CD14-positive monocyte (primary cell): Measurements from ENCODE around the gene PAQR6. TPM values are rescaled to one million over a fixed set of nuclear protein-coding genes. Genes with fewer than 3 reads are reported as not detected.

Experiments used
- DNase-seq, 3 donors: peaks; one replicate each; pipeline ENCODE4 v3.0.0-alpha.2; 2011 to 2022
- H2AFZ ChIP-seq: 2 replicates; pipeline ENCODE4 v1.6.0; 2012; ENCODE audit warnings: mild to moderate bottlenecking, low read depth, low read length, inconsistent platforms; ENCODE audit not compliant: insufficient read depth, poor library complexity, severe bottlenecking
- H3K27ac ChIP-seq, 2 donors: 1 replicate in 1 of 2; 2 replicates in 1 of 2; pipeline ENCODE4 v1.5.1; 2012 to 2013; ENCODE audit warnings: low read length in 2 of 2, control low read depth in 1 of 2, inconsistent platforms in 1 of 2, low read depth in 1 of 2, mild to moderate bottlenecking in 1 of 2
- H3K27me3 ChIP-seq, 2 donors: one replicate each; pipeline versions ENCODE4 v1.6.0 to v1.6.1; 2011 to 2013; ENCODE audit warnings: low read length in 2 of 2; ENCODE audit not compliant: control insufficient read depth in 2 of 2, insufficient read depth in 2 of 2
- H3K36me3 ChIP-seq, 2 donors: replicated peaks in 1 of 2; 1 replicate in 1 of 2; 2 replicates in 1 of 2; pipeline versions ENCODE4 v1.5.1 to v1.6.1; 2012 to 2013; ENCODE audit warnings: low read length in 2 of 2, control low read depth in 1 of 2, inconsistent platforms in 1 of 2, mild to moderate bottlenecking in 1 of 2; ENCODE audit not compliant: insufficient read depth in 2 of 2, control insufficient read depth in 1 of 2
- H3K4me1 ChIP-seq, 2 donors: 1 replicate in 1 of 2; 2 replicates in 1 of 2; pipeline versions ENCODE4 v1.5.1 to v1.6.1; 2012 to 2013; ENCODE audit warnings: low read length in 2 of 2, control low read depth in 1 of 2, inconsistent platforms in 1 of 2, mild to moderate bottlenecking in 1 of 2, moderate library complexity in 1 of 2; ENCODE audit not compliant: insufficient read depth in 2 of 2, control insufficient read depth in 1 of 2
- H3K4me2 ChIP-seq: replicated peaks from 2 replicates; pipeline ENCODE3; 2012; ENCODE audit warnings: low read length, moderate library complexity, mild to moderate bottlenecking; ENCODE audit not compliant: poor library complexity, severe bottlenecking; ENCODE audit errors: extremely low read depth
- H3K4me3 ChIP-seq, 3 experiments: fragments of 200-600 bp in 1 of 3; sonication (generic) in 1 of 3; replicated peaks in 1 of 3; 1 replicate in 2 of 3; 2 replicates in 1 of 3; pipeline ENCODE4 v1.5.1; 2011 to 2013; ENCODE audit warnings: low read length in 3 of 3, mild to moderate bottlenecking in 3 of 3, control low read depth in 2 of 3, low read depth in 2 of 3, inconsistent platforms in 1 of 3, moderate library complexity in 1 of 3
- H3K79me2 ChIP-seq: 2 replicates; pipeline ENCODE4 v1.6.0; 2012; ENCODE audit warnings: mild to moderate bottlenecking, control low read depth, inconsistent platforms, low read length, moderate library complexity; ENCODE audit not compliant: insufficient read depth
- H3K9ac ChIP-seq: 2 replicates; pipeline ENCODE4 v1.6.0; 2017; ENCODE audit warnings: low read length, mild to moderate bottlenecking; ENCODE audit not compliant: insufficient read depth, poor library complexity, severe bottlenecking
- H3K9me3 ChIP-seq, 2 donors: replicated peaks in 1 of 2; 1 replicate in 1 of 2; 2 replicates in 1 of 2; pipeline versions ENCODE4 v1.5.1 to v1.6.1; 2012 to 2013; ENCODE audit warnings: low read length in 2 of 2, control low read depth in 1 of 2; ENCODE audit not compliant: control insufficient read depth in 1 of 2, insufficient read depth in 1 of 2
- H4K20me1 ChIP-seq: 2 replicates; pipeline ENCODE4 v1.6.0; 2012; ENCODE audit warnings: mild to moderate bottlenecking, low read length, control low read depth, moderate library complexity; ENCODE audit not compliant: insufficient read depth
- H3K27ac Mint-ChIP-seq, 7 donors: one replicate each; pipeline ENCODE4 v1.8.0; 2020; ENCODE audit warnings: mild to moderate bottlenecking in 7 of 7, mixed read lengths in 7 of 7, moderate library complexity in 6 of 7, inconsistent platforms in 2 of 7
- H3K27me3 Mint-ChIP-seq, 3 donors: one replicate each; pipeline ENCODE4 v1.8.0; 2021 to 2022; ENCODE audit warnings: low read depth in 3 of 3, mild to moderate bottlenecking in 3 of 3, mixed read lengths in 3 of 3, moderate library complexity in 3 of 3, inconsistent platforms in 1 of 3
- H3K36me3 Mint-ChIP-seq, 2 donors: one replicate each; pipeline ENCODE4 v1.8.0; 2020; ENCODE audit warnings: mixed read lengths in 2 of 2, inconsistent platforms in 1 of 2, mild to moderate bottlenecking in 1 of 2
- H3K4me1 Mint-ChIP-seq: one replicate; pipeline ENCODE4 v1.8.0; 2020; ENCODE audit warnings: mild to moderate bottlenecking, mixed read lengths
- H3K4me3 Mint-ChIP-seq, 2 donors: one replicate each; pipeline ENCODE4 v1.8.0; 2020; ENCODE audit warnings: mild to moderate bottlenecking in 2 of 2, mixed read lengths in 2 of 2, moderate library complexity in 1 of 2
- H3K9me3 Mint-ChIP-seq, 7 donors: one replicate each; pipeline ENCODE4 v1.8.0; 2020 to 2022; ENCODE audit warnings: mixed read lengths in 7 of 7, mild to moderate bottlenecking in 6 of 7, moderate library complexity in 6 of 7, inconsistent platforms in 2 of 7
- WGBS: methylation state at CpG from one replicate; pipeline ENCODE4 v1.1.5; 2013; ENCODE audit warnings: missing lambda C conversion rate; ENCODE audit not compliant: insufficient coverage; 5-methylcytosine and 5-hydroxymethylcytosine counted together
- intact Hi-C, 2 donors: fragments of 100-400 bp; cut with micrococcal nuclease; formaldehyde crosslinking; loops; one replicate each; pipeline versions ENCODE4 v1.15.0 to v1.15.1; 2023
- polyA plus RNA-seq, 3 donors: library from polyadenylated mRNA; depleted of rRNA in 1 of 3; unstranded in 2 of 3; stranded (reverse) in 1 of 3; fragments of 300-500 nt in 2 of 3; fragments of >200 nt in 1 of 3; fragmentation: Illumina TruSeq in 2 of 3; gene quantifications; 1 replicate in 2 of 3; 2 replicates in 1 of 3; pipeline ENCODE4 v1.2.3, GENCODE V29; 2012 to 2021
- TF ChIP-seq, protein P1 (sequence below): fragments of 200-600 bp; IDR thresholded peaks from one replicate; pipeline ENCODE4 v1.8.0; 2022; ENCODE audit warnings: antibody characterized with exemption, mild to moderate bottlenecking

Gene PAQR6
- polyA plus RNA-seq, 3 donors, result 7.7 TPM; not detected in 2

DNA sequence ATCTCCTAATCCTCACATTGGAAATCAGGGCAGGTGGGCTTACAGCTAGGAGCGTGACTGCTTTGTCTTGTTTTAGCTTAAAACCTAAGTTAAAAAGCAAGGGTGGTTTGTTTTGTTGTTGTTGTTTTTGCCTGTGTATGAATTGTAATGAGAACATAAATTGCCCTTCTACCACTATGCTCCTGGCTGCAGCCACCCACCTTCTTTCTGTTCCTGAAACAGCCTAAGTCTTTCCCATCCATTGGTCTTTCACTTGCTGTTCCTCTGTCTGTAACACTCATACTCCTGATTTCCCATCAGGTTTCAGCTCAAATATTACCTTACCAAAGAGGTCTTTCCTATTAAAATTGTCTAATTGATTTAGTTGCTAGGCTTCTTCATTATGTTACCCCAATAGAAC is 35.7 kb upstream of the PAQR6 start:
- Histone ChIP-seq H3K9ac (peak overlapping the region; percentile 85), H3K4me1 (peaks cover 60 to 63% of the 10 kb centered on the region in 2 donors), H2AFZ (peak overlapping the region; percentile 82), H3K79me2 (peaks cover 59% of the 10 kb centered on the region), H3K9me3 (no peaks in the 10 kb centered on the region), H3K4me2 (peak overlapping the region; percentile 90), H3K27me3 (no peaks in the 10 kb centered on the region), H3K36me3 (peaks cover 19 to 33% of the 10 kb centered on the region in 2 donors), H3K27ac (peak overlapping the region in 1 of 2 donors; percentile 82), H3K4me3 (peak overlapping the region; percentile 63 to 96 (median 94)), H4K20me1 (peaks cover 37% of the 10 kb centered on the region)
- Mint-ChIP-seq H3K4me3 (peak overlapping the region; percentile 90 to 94), H3K36me3 (peaks cover 12 to 42% of the 10 kb centered on the region in 2 donors), H3K27ac (peak overlapping the region in 3 of 7 donors; percentile 50 to 88 (median 87)), H3K27me3 (no peaks in the 10 kb centered on the region), H3K4me1 (peaks cover 51% of the 10 kb centered on the region), H3K9me3 (no peaks in the 10 kb centered on the region)
- DNase-seq, result no peak
- no CpG with 5 or more reads among the region's 1 CpG for WGBS
- intact Hi-C loops, result no loop called here
- TF ChIP-seq, protein P1, sequence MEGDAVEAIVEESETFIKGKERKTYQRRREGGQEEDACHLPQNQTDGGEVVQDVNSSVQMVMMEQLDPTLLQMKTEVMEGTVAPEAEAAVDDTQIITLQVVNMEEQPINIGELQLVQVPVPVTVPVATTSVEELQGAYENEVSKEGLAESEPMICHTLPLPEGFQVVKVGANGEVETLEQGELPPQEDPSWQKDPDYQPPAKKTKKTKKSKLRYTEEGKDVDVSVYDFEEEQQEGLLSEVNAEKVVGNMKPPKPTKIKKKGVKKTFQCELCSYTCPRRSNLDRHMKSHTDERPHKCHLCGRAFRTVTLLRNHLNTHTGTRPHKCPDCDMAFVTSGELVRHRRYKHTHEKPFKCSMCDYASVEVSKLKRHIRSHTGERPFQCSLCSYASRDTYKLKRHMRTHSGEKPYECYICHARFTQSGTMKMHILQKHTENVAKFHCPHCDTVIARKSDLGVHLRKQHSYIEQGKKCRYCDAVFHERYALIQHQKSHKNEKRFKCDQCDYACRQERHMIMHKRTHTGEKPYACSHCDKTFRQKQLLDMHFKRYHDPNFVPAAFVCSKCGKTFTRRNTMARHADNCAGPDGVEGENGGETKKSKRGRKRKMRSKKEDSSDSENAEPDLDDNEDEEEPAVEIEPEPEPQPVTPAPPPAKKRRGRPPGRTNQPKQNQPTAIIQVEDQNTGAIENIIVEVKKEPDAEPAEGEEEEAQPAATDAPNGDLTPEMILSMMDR, result no peak

DNA sequence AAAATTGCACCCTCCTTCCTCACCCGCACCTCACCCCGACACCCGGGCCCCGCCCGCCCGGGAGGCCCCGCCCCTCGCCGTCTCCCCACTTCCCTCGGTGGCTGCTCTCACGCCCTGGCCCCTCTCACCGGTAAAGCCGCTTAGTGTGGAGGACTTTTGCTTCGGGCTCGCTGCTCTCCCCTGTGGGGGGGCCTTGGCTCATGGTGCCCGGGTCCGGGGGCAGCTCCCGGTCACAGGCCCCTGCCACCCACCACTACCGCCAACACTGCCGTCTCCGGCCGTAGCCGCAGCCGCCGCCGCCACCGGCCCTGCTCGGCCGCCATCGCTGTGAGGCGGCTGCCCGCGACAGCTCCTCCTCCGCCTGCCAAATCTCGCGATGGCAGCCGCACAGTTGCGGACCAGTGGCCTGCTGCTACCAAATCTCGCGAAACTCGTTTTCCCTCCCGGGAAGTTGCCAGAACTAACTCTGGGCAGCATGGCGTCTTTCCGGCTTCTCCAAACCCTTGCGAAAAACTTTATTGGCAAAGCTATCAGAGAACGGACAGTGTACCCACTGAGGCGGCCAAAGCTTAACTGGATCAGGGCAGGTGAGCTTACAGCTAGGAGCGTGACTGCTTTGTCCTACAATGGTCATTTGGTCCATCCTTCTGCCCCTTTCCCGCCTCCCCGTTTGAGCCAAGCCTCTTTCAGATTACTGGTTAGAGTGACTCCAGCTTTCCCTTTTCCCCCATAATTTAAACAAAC is 34.8 kb upstream of the PAQR6 start, which contains the start of gene SMG5:
Gene SMG5, minus strand, starts transcription at position 347 of the 744 bp plus-strand sequence. Its CDS starts 145 bp downstream, at position 202.
- Mint-ChIP-seq H3K36me3 (peaks cover 21 to 42% of the 10 kb centered on the region in 2 donors), H3K27me3 (no peaks in the 10 kb centered on the region), H3K4me3 (peak within 1 kb of the TSS; percentile 90 to 94), H3K4me1 (peaks cover 60% of the 10 kb centered on the region), H3K27ac (peak within 1 kb of the TSS; percentile 87 to 95 (median 93)), H3K9me3 (no peaks in the 10 kb centered on the region)
- peak within 1 kb of the TSS; percentile 63 to 96 (median 94) for H3K4me3 ChIP-seq
- under 1% methylated on average over 36 of the region's 50 CpGs for WGBS
- peak; percentile 97 for DNase-seq
- H3K27ac ChIP-seq, result peak within 1 kb of the TSS; percentile 79 to 82
- peaks cover 44% of the 10 kb centered on the region for H4K20me1 ChIP-seq
- H3K9me3 ChIP-seq, result no peaks in the 10 kb centered on the region
- H3K4me1 ChIP-seq, result peaks cover 68 to 72% of the 10 kb centered on the region in 2 donors
- H2AFZ ChIP-seq, result peak within 1 kb of the TSS; percentile 82
- H3K4me2 ChIP-seq, result peak within 1 kb of the TSS; percentile 90
- TF ChIP-seq, protein P1, result no peak
- H3K9ac ChIP-seq, result peak within 1 kb of the TSS; percentile 85
- H3K27me3 ChIP-seq, result no peaks in the 10 kb centered on the region
- intact Hi-C loops, result no loop called here
- peaks cover 66% of the 10 kb centered on the region for H3K79me2 ChIP-seq
- peaks cover 27 to 38% of the 10 kb centered on the region in 2 donors for H3K36me3 ChIP-seq
